GM13976 (cell line): ENCODE data around the gene ZNF609.

Source experiments
- DNase-seq: peaks from one replicate; pipeline ENCODE4 v3.0.0; 2012; ENCODE audit warnings: low spot score
- CTCF ChIP-seq: IDR thresholded peaks from 2 replicates; pipeline ENCODE4 v1.5.1; 2012; ENCODE audit warnings: borderline replicate concordance, mild to moderate bottlenecking; ENCODE audit not compliant: insufficient read depth; ENCODE audit errors: extremely low read depth, missing control alignments, control extremely low read depth
- in situ Hi-C: fragments of 300-500 bp; cut with MboI; formaldehyde crosslinking; loops from one replicate; pipeline ENCODE4 v1.12.0; 2022; ENCODE audit warnings: low sequenced_read_pairs, mixed read lengths, inconsistent platforms; ENCODE audit not compliant: unreplicated experiment

ZNF609 gene

GRCh38 chr15:64691896-64692565 is 231.7 kb downstream of the ZNF609 start:
- in situ Hi-C loops = no loop called here
- no peak for DNase-seq
- TF ChIP-seq CTCF = no peak

GRCh38 chr15:64693134-64693533 is 232.8 kb downstream of the ZNF609 start:
- no peak for DNase-seq
- no peak for TF ChIP-seq CTCF
- in situ Hi-C loops = no loop called here

- TF ChIP-seq CTCF = no peak
- no peak for DNase-seq
- in situ Hi-C loops = no loop called here
Observed at GRCh38 chr15:64694816-64695215, 234.4 kb downstream of the ZNF609 start.

GRCh38 chr15:64695561-64695992 is 235.2 kb downstream of the ZNF609 start:
- DNase-seq = no peak
- in situ Hi-C loops = no loop called here
- no peak for TF ChIP-seq CTCF

GRCh38 chr15:64696481-64696880 is 236.1 kb downstream of the ZNF609 start:
- no peak for DNase-seq
- in situ Hi-C loops = no loop called here
- TF ChIP-seq CTCF = no peak

GRCh38 chr15:64697911-64698369 is 237.6 kb downstream of the ZNF609 start:
- TF ChIP-seq CTCF = no peak
- DNase-seq = no peak
- in situ Hi-C loops = no loop called here
